HG03469 (cell line): ENCODE measurements around the gene APOC3.

Experiments
- ATAC-seq: cut with Tn5 transposase; IDR thresholded peaks from one replicate; pipeline ENCODE4 v1.9.1; 2021; ENCODE audit warnings: mild to moderate bottlenecking, moderate library complexity, moderate number of reproducible peaks; ENCODE audit not compliant: unreplicated experiment

APOC3 gene

GRCh38 chr11:116829525-116830183 is at the start of gene APOC3:
APOC3 (plus strand) TSS chr11:116829907; CDS start chr11:116830583, 676 bp downstream.
- no peak for ATAC-seq

- ATAC-seq: no peak
Measured at GRCh38 chr11:116782728-116783127, 47.0 kb upstream of the APOC3 start.

- ATAC-seq: no peak
Measured at GRCh38 chr11:116786326-116786725, 43.4 kb upstream of the APOC3 start.

- ATAC-seq: no peak
Measured at GRCh38 chr11:116786966-116787365, 42.7 kb upstream of the APOC3 start.

- ATAC-seq: no peak
Measured at GRCh38 chr11:116787436-116787785, 42.3 kb upstream of the APOC3 start.

- peak; percentile 68 for ATAC-seq
Measured at GRCh38 chr11:116787786-116788486, 41.8 kb upstream of the APOC3 start, which contains the start of gene ZPR1. ZPR1 (minus strand) TSS chr11:116788023; CDS start chr11:116787990, 33 bp downstream.

GRCh38 chr11:116788534-116788933 is 41.2 kb upstream of the APOC3 start:
- no peak for ATAC-seq

GRCh38 chr11:116788975-116789374 is 40.7 kb upstream of the APOC3 start:
- ATAC-seq: no peak

GRCh38 chr11:116790167-116791001 is 39.3 kb upstream of the APOC3 start:
- no peak for ATAC-seq

- ATAC-seq: no peak
Measured at GRCh38 chr11:116791002-116791812, 38.5 kb upstream of the APOC3 start.

GRCh38 chr11:116791813-116792143 is 37.9 kb upstream of the APOC3 start, which contains the start of gene APOA5:
APOA5 (minus strand) TSS chr11:116791879; CDS start chr11:116791860, 19 bp downstream.
- no peak for ATAC-seq

- no peak for ATAC-seq
Measured at GRCh38 chr11:116792144-116792868, 37.4 kb upstream of the APOC3 start.

GRCh38 chr11:116792869-116793771 is 36.6 kb upstream of the APOC3 start:
- ATAC-seq: no peak

- no peak for ATAC-seq
Measured at GRCh38 chr11:116793772-116794097, 36.0 kb upstream of the APOC3 start.

GRCh38 chr11:116794851-116795250 is 34.9 kb upstream of the APOC3 start:
- ATAC-seq: no peak

- ATAC-seq: no peak
Measured at GRCh38 chr11:116796548-116796947, 33.2 kb upstream of the APOC3 start.

- no peak for ATAC-seq
Measured at GRCh38 chr11:116797816-116798215, 31.9 kb upstream of the APOC3 start.

GRCh38 chr11:116798368-116798767 is 31.3 kb upstream of the APOC3 start:
- no peak for ATAC-seq

GRCh38 chr11:116800610-116801009 is 29.1 kb upstream of the APOC3 start:
- ATAC-seq: no peak
